Measurements from ENCODE around the gene SNAI3.
A peak's percentile ranks its signal among the peaks of the same experiment; 100 is the strongest.

The SNAI3 gene

GRCh38 chr16:88647178-88648070 lies 38.9 kb downstream of the SNAI3 start:
- H3K4me1 Mint-ChIP-seq, result peaks cover 19% of the 10 kb centered on the region
- H3K9me3 Mint-ChIP-seq, result no peaks in the 10 kb centered on the region
- H3K27me3 Mint-ChIP-seq, result no peaks in the 10 kb centered on the region
- no peak overlapping the region for H3K27ac Mint-ChIP-seq
- H3K4me3 Mint-ChIP-seq, result no peak overlapping the region
- H3K36me3 Mint-ChIP-seq, result peaks cover 2% of the 10 kb centered on the region

GRCh38 chr16:88646345-88647034 lies 39.8 kb downstream of the SNAI3 start:
- Mint-ChIP-seq H3K4me3 (no peak overlapping the region), H3K9me3 (no peaks in the 10 kb centered on the region), H3K27me3 (no peaks in the 10 kb centered on the region), H3K27ac (no peak overlapping the region), H3K36me3 (peaks cover 2% of the 10 kb centered on the region), H3K4me1 (peaks cover 18% of the 10 kb centered on the region)

GRCh38 chr16:88645941-88646340 lies 40.4 kb downstream of the SNAI3 start:
- Mint-ChIP-seq H3K9me3 (no peaks in the 10 kb centered on the region), H3K27me3 (no peaks in the 10 kb centered on the region), H3K4me1 (peaks cover 13% of the 10 kb centered on the region), H3K27ac (no peak overlapping the region), H3K4me3 (no peak overlapping the region), H3K36me3 (peaks cover 2% of the 10 kb centered on the region)

GRCh38 chr16:88645455-88645854 lies 40.9 kb downstream of the SNAI3 start:
- H3K9me3 Mint-ChIP-seq, result no peaks in the 10 kb centered on the region
- H3K27ac Mint-ChIP-seq, result peak overlapping the region; percentile 55
- H3K4me3 Mint-ChIP-seq, result no peak overlapping the region
- peaks cover 16% of the 10 kb centered on the region for H3K4me1 Mint-ChIP-seq
- peaks cover 2% of the 10 kb centered on the region for H3K36me3 Mint-ChIP-seq
- H3K27me3 Mint-ChIP-seq, result no peaks in the 10 kb centered on the region

GRCh38 chr16:88643644-88643932 lies 42.7 kb downstream of the SNAI3 start:
- Mint-ChIP-seq H3K27ac (no peak overlapping the region), H3K27me3 (peaks cover 1% of the 10 kb centered on the region), H3K9me3 (no peaks in the 10 kb centered on the region), H3K4me1 (peaks cover 17% of the 10 kb centered on the region), H3K36me3 (peaks cover 2% of the 10 kb centered on the region), H3K4me3 (no peak overlapping the region)

- Mint-ChIP-seq H3K4me1 (peaks cover 21% of the 10 kb centered on the region), H3K27me3 (peaks cover 1% of the 10 kb centered on the region), H3K27ac (no peak overlapping the region), H3K9me3 (no peaks in the 10 kb centered on the region), H3K4me3 (no peak overlapping the region), H3K36me3 (peaks cover 2% of the 10 kb centered on the region)
These were observed 43.2 kb downstream of the SNAI3 start for GRCh38 chr16:88642881-88643643.

- Mint-ChIP-seq H3K27me3 (peaks cover 3% of the 10 kb centered on the region), H3K27ac (peak overlapping the region; percentile 36)
These were observed 45.6 kb downstream of the SNAI3 start for GRCh38 chr16:88640498-88641247.

GRCh38 chr16:88640039-88640495 lies 46.2 kb downstream of the SNAI3 start:
- Mint-ChIP-seq H3K9me3 (no peaks in the 10 kb centered on the region), H3K36me3 (peaks cover 2% of the 10 kb centered on the region), H3K27ac (peak overlapping the region; percentile 36), H3K27me3 (peaks cover 3% of the 10 kb centered on the region), H3K4me3 (no peak overlapping the region), H3K4me1 (peaks cover 39% of the 10 kb centered on the region)

More at GRCh38 chr16:88640498-88641247, 45.6 kb downstream of the SNAI3 start:
- H3K36me3 Mint-ChIP-seq, result peaks cover 2% of the 10 kb centered on the region
- no peaks in the 10 kb centered on the region for H3K9me3 Mint-ChIP-seq
- peaks cover 38% of the 10 kb centered on the region for H3K4me1 Mint-ChIP-seq
- H3K4me3 Mint-ChIP-seq, result no peak overlapping the region

- peaks cover 3% of the 10 kb centered on the region for H3K27me3 Mint-ChIP-seq
- H3K4me3 Mint-ChIP-seq, result no peak overlapping the region
- H3K4me1 Mint-ChIP-seq, result peaks cover 38% of the 10 kb centered on the region
- no peak overlapping the region for H3K27ac Mint-ChIP-seq
- peaks cover 2% of the 10 kb centered on the region for H3K36me3 Mint-ChIP-seq
- H3K9me3 Mint-ChIP-seq, result no peaks in the 10 kb centered on the region
These were observed 46.9 kb downstream of the SNAI3 start for GRCh38 chr16:88639231-88640038.

- Mint-ChIP-seq H3K4me3 (no peak within 1 kb of the TSS), H3K9me3 (no peaks in the 10 kb centered on the region), H3K36me3 (no peaks in the 10 kb centered on the region), H3K27me3 (peaks cover 3% of the 10 kb centered on the region), H3K4me1 (peaks cover 38% of the 10 kb centered on the region), H3K27ac (no peak within 1 kb of the TSS)
These were observed 47.7 kb downstream of the SNAI3 start, which contains the start of gene IL17C for GRCh38 chr16:88638323-88639230. Gene IL17C (plus strand): TSS chr16:88638572. CDS start chr16:88638642, 70 bp downstream.

GRCh38 chr16:88636488-88637265 lies 49.6 kb downstream of the SNAI3 start:
- Mint-ChIP-seq H3K9me3 (no peaks in the 10 kb centered on the region), H3K4me1 (peaks cover 43% of the 10 kb centered on the region), H3K27me3 (peaks cover 3% of the 10 kb centered on the region), H3K4me3 (peak overlapping the region; percentile 57), H3K36me3 (no peaks in the 10 kb centered on the region), H3K27ac (no peak overlapping the region)

- H3K36me3 Mint-ChIP-seq, result peaks cover 2% of the 10 kb centered on the region
- no peak overlapping the region for H3K27ac Mint-ChIP-seq
- H3K4me3 Mint-ChIP-seq, result no peak overlapping the region
- peaks cover 3% of the 10 kb centered on the region for H3K27me3 Mint-ChIP-seq
- peaks cover 43% of the 10 kb centered on the region for H3K4me1 Mint-ChIP-seq
- no peaks in the 10 kb centered on the region for H3K9me3 Mint-ChIP-seq
These were observed 50.5 kb downstream of the SNAI3 start for GRCh38 chr16:88635671-88636319.

Measured in activated naive CD4-positive, alpha-beta T cell treated with anti-CD3 and anti-CD28 coated beads, Interleukin-2, amount 50 U/mL, for 24 hours (primary cell).